GDM1 (cell line): ENCODE results near the gene TRPM2.

Experiments used
- DNase-seq: peaks from one replicate; lab custom pipeline; 2025; lab: John Stamatoyannopoulos, UW

TRPM2 gene

GRCh38 chr21:44353191-44353970 is at the start of gene TRPM2:
Gene TRPM2 (plus strand): TSS chr21:44353621. CDS start chr21:44353701, 80 bp downstream.
- DNase-seq, result peak; percentile 73

DNA sequence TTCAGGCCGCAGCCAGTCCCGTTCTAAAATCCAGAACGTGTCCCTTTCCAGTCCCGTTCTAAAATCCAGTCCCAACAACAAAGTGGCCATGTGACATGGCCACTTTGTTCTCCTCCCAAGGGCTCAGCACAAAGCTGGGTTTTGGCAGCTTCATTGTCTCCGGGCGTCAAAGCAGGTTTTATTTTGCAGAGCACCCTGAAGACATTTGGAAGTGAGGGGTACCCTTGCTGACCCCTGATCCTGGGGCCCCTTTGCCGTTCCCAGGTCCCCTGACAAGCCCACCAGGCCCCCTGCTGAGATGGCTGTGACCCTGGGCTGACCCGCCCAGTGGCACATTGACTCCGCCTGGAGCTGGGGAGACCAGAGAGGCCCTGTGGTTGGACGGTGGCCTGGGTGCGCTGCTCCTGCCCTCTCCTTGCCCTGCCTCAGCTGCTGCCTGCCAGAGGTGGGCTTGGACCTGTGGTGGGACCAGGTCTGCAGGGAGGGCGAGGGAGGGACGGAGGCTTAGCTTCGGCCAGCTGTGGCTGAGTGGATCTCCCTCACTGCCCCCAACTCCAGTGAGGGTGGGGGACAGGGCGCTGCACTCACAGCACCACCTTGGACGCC is 49.3 kb upstream of the TRPM2 start:
- DNase-seq, result no peak

DNA sequence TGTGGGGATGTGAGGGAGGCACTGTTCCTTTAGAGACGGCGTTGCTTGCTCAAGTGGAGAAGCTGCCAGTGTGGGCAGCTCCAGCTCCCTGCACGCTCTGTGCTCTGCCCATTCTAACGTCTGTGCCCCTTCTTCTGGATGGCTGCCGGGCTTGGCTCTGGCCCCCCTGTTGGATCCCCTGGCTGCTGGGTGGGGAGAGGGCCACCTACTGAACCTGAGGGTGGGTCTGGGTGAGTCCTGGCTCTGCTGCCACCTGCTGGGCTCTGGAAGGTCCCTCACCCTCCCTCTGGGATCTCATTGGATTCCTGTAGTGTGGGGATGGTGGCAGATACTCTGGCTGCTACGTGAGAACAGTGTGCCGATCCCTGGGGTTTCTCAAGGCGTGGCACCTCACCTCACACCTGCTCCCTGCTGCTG is 48.5 kb upstream of the TRPM2 start:
- peak; percentile 24 for DNase-seq

DNA sequence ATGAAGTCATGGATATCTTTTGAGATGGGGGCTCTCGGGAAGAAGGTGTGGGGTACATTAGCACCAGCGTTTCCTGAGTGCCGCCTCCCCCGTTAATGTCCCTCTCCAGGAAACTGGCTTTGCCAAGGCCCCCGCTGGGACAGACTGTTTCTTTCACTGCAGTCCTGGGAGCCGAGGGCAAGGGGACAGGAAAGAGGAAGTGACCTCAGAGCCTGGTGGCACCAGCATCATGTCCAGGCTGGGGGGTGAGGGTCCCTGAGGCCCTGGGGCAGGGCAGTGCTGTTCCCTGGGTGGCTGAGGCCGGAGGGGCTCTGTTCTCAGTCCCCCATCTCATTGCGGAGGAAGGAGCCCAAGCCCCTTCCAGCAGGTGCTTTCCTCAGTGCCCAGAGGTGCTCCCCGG is 47.7 kb upstream of the TRPM2 start:
- no peak for DNase-seq

- no peak for DNase-seq
These were observed 46.3 kb upstream of the TRPM2 start for GRCh38 chr21:44306936-44307704.

DNA sequence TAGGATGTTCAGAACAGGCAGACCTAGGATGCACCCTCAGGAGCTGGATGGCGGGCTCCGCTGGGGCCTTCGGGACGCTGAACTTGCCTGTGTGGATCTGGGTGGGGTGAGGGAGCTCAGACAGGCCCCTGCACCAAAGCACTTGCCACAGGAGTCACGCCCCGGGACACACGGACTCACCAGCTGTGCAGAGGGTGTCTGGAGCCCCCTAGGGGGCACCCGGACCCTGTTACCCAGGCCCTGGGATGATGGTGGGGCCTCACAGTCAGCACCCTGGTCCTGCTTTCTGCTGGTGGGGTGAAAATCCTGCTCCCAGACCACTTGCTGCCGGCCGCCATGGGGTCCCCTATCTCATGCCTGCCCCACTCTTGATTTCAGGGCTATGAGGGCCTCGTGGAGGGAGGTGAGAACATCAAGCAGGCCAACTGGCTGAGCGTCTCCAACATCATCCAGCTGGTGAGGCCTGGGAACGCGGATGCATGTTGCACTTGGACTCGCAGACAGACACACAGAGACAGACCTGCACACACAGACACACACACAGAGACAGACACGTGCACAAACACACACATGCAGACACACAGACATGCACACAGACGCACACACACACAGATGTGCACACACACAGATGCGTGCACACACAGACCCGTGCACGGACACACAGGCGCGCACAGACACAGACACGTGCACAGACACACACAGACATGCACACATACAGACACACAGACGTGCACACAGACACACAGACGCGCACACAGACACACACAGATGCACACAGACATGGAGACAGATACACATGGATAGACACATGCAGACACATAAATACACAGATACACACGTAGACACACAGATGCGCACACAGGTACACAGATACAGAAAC is 42.6 kb upstream of the TRPM2 start:
- no peak for DNase-seq

DNA sequence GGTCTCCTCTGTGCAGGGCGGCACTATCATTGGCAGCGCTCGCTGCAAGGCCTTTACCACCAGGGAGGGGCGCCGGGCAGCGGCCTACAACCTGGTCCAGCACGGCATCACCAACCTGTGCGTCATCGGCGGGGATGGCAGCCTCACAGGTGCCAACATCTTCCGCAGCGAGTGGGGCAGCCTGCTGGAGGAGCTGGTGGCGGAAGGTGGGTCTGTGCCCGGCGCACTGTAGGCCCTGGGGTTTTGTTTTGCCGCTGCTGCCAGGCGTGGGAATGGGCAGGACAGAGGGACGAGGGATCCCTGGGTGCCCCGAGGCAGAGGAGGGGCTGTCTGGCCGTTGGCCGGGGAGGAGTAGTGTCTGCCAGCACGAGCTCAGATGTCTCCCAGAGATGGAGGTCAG is 41.3 kb upstream of the TRPM2 start:
- no peak for DNase-seq

GRCh38 chr21:44312716-44313115 is 40.7 kb upstream of the TRPM2 start:
- no peak for DNase-seq

DNA sequence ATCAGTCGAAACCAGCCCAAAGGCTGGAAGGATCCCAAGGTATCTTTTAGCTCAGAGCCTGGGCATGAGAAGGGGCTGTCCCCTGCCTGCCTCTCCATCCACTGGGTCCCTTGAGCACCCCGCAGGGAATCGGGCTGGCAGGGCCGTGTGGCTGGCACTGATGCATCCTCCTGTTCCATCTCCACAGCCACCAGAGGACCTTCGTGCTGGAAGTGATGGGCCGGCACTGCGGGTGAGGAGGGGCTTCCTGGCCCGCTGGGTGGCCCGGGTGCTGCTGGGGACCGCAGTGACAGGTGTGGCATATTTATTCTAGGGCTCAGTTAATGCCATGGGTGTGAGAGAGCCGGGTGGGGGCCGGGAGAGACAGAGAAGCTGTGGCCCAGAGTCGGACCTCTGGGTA is 40.0 kb upstream of the TRPM2 start:
- DNase-seq, result no peak

- no peak for DNase-seq
These were observed 39.3 kb upstream of the TRPM2 start for GRCh38 chr21:44314128-44314527.

- DNase-seq, result no peak
These were observed 38.9 kb upstream of the TRPM2 start for GRCh38 chr21:44314561-44314960.

DNA sequence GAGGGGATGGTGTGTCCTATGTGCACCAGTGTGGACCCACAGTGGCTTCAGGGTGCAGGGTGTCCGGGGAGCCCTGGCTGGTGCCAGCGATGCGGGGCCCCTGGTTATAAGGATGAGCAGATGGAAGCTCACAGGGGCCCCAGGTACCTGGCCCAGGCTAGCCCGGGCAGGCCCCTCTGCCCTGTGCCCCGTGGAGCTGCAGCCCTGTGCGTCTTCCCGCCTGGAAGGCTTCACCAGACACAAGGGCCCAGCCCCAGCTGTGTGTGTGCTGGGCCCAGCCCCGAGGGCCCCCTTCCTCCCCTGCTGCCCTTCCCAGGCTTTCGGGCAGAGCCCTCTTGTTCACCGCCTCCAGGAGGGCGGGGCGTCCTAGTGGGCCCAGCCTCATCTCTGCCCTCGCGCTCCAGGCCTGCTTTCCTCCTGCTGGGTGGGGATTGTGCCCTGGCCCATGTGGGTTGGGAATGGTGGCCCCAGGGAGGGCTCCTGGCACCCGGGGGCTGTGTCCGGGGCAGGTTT is 37.7 kb upstream of the TRPM2 start:
- DNase-seq, result no peak

DNA sequence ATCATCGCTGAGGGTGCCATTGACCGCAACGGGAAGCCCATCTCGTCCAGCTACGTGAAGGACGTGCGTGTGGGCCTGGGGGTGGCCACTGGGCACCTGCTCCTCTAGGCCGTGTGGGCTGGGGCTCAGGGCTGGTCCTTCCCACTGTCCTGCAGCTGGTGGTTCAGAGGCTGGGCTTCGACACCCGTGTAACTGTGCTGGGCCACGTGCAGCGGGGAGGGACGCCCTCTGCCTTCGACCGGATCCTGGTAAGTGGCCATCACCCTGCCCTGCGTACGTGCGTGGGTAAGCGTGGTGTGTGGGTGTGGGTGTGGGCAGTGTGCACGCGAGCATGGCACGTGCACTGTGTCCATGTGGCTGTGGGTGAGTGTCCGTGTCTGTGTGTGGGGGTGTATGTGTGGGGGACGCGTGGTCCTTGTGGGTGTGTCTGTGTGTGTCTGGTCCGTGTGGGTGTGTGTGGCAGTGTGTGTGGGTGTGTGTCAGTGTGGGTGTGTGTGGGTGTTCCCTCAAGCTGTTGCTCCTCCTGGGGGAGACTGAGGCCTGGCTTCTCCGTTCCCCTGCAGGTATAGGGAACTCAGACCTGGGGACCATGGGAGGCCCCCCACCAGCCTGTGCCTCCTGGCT is 37.0 kb upstream of the TRPM2 start:
- no peak for DNase-seq

DNA sequence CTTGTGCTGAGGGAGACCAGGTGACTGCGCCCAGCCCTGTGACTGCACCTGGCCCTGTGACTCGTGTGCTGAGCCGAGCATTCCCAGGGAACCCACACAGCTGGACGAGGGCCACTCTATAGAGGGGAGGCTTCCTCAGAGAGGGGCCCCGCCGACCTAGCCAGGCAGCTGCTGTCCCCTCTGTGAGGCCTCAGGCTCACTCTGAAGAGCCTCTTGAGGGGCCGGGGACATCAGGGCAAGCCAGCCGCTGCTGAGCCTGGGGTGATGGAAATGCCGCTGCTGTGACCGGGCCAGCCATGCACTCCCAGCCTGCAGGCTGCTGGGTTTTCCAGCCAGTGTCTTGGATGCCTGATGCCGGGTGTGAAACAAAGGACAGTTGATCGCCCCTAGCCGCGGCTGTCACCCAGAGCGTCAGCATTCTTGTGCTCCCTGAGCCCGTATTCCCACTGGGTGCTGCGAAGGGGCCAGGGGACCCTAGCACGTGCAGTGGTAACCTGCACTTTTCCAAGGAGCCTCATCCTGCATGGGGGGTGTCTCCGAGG is 36.1 kb upstream of the TRPM2 start:
- no peak for DNase-seq

DNA sequence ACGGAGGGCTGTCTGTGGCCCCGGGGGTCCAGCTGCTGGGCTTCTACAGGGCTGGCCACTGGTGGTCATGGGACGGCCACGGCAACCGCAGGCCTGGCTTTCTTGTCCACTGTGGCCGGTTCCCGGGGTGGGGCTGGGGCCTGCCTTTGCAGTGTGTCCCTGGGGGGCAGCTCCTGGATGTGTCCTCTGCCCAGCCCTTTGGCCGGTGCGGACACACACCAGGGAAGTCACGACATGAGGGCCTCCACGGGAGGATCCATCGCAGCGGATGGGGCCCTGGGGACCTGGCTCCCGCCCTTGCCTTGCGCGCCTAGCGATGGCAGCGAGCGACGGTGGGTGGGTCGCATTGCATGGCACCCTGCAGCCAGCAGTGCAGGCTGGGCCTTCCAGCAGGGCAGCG is 35.5 kb upstream of the TRPM2 start:
- no peak for DNase-seq

- no peak for DNase-seq
These were observed 34.7 kb upstream of the TRPM2 start for GRCh38 chr21:44318489-44319285.

- no peak for DNase-seq
These were observed 33.9 kb upstream of the TRPM2 start for GRCh38 chr21:44319407-44320065.

DNA sequence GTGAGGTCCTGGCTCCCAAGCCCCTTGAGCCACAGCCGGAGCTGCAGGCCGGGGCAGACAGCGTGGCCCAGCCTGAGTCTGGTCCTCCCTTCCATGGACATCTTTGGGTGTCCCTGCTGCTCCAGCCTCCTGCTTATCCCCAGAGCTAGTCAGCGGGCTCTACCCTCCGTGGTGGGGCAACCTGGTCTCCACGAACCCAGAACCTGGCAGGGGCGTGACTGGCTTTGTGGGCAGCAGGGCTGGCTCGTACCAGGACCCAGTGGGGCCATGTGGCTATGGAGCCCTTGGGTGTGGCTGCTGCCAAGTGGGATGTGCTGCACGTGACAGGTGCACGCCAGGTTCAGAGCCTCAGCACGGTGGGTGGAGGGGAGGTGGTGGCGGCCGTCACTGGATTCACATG is 32.6 kb upstream of the TRPM2 start:
- no peak for DNase-seq

DNA sequence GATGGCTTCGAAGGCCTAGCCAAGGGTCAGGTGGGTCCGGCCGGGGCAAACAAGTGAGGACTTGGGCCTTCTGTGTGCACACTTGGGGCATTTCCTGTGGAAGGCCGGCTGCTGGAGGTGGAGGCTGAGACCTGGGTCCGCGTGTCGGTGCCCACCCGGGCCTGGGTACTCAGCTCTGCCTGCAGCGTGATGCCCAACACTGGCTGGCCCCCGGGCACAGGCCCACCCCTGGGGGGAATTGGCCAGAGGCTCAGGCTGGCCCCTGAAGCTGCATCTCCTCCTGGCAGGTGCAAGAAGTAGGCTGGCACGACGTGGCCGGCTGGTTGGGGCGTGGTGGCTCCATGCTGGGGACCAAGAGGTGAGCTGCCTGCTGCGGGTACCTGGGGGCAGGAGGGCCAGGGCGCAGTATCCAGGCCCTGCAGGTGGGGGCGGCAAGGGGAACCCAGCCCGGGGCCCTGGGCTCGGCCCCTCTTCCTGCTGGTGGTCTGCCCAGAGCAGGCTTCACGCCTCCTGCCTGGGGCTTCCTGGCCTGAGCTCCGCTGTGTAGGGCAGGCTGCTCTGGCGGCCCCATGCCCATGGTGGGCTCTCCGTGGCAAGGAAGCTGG is 31.5 kb upstream of the TRPM2 start:
- DNase-seq, result no peak
